GM19395 (cell line): ENCODE results near the gene CREG1.

Experiments
- ATAC-seq: cut with Tn5 transposase; IDR thresholded peaks from one replicate; pipeline ENCODE4 v1.9.1; 2021; ENCODE audit warnings: mild to moderate bottlenecking, moderate library complexity; ENCODE audit not compliant: unreplicated experiment

The CREG1 gene

DNA sequence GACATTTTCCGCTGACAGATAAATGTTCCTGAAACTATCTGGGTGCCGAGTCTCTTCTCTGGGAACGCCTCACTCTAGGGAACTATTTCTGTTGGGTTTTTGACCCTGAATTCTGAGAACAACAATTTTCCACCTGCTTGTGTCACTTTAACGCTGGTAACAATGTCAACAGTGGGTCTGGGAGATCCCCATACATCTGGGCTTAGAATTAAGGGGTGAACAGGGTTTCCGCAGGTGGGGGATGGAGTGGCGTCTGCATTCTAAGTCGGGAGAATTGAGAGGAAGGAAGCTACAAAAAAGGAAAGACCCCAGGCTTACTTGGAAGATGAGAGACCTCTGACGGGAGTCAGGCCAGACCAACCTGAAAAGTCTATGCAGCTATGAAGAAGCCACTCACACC is 44.0 kb downstream of the CREG1 start:
- ATAC-seq, result no peak

DNA sequence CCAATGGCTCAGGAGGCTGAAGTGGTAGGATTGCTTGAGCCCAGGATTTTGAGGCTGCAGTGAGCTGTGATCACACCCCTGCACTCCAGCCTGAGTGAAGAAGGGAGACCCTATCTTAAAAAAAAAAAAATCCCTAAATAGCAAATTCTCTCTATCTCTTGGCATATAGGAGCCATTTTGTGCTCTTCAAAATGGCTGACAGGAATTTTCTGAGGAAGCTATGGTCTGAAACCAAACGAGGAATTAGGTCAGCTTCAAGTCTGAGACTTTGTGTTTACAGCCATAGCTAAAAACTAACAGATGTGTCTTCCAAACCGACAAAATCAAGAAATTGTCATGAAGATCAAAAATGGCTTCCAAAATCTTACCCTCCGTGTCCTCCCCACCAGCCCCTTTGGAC is 45.8 kb downstream of the CREG1 start:
- no peak for ATAC-seq

DNA sequence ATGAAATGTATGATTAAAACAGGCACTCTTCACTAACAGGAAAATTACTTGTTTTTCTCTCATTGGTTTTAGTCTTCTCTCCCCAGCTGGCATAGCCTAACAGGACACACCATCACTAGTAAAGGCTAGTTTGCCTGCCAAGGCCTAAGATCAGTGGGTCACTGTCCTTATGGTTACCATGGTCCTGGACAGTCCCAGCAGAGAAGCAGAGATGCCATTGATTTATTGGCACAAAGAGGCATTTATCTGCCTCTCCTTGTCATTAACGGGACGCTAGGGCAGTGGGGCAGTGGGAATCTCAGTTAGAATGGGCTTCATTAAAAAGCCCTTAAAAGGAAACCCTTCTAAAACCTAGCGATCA is 49.1 kb downstream of the CREG1 start:
- no peak for ATAC-seq

DNA sequence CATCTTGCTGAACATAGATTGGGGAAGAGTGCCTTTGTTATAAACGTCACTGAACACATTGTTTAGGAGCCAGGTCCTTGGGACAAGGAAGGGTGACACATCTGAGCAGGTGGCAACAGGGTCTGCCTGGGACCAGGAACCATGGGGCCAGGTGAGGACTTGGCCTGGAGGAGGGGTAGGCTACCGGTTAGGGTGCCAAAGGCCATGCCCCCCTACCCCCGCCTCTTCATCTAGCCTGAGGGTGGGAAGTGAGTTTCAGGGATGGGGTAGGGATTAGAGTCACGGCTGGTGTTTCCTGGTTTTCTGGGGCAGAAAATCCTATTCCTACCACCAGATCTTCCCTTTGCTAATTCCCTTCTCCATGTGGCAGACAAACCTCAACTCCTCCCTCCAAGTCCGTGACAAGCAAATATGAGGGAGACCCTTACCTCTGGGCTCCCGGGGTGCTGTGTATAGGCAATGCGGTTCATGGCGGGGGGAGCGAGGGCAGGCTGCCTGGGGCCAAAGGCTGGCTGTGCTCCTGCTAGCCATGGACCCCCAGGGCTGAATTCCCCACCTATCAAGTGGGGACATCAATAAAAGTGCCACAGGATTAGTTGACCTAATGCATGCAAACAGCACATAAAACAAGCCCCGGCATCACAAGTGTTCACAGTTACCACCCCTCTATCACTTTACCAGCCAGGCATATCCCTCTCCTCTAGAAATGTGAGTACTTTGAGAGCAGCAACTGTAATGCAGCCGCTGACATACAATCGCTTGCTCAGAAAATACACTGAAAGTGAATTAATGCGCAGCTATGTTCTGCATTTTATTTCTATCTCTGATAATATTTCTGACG is 49.7 kb downstream of the CREG1 start:
- no peak for ATAC-seq

DNA sequence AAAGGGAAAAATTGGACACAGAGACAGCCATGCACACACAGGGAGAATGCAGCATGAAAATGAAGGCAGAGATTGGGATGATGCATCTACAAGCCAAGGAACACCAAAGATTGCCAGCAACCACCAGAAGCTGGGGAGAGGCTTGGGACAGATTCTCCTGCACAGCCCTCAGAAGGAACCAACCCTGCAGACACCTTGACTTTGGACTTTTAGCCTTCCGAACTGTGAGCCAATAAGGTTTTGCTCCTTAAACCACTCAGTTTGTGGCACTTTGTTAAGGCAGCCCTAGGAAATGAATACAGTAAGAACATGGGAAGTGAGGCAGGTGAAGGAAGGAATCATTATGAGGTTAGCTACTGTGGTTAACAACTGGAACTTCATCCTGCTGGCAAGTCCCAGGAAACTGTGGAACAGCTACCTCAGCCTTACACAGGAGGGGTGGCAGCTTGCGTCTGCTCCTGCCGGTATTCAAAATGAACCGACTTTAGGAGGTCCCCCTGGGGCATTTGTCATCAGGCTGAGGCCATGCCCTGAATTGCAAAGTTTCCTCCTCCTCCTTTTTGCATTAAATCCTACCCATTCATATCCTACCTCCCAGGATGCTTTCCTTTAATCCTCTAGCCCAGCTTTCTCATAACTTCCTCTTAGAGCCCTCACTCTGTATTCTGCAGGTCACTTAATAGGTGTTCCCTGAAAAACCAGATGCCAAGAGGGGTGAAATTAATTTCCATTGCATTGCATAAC is 50.7 kb downstream of the CREG1 start:
- no peak for ATAC-seq

DNA sequence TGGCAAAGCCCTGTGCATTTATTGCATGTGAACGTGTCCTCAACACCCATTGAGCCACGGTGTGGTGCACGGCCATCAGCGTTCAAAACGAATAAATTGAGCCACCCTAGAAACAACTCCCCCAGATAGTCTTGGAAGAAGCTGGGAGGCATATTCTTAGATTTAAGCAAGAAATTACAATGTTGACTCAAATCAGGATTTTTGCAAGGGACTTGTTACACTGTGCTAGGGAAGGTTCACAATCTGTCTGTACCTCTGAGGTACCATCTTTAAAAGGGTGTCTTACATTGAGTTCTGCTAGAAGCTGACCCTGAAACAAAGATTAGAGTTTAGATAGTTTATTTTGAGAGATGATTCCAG is 51.4 kb downstream of the CREG1 start:
- ATAC-seq, result no peak

DNA sequence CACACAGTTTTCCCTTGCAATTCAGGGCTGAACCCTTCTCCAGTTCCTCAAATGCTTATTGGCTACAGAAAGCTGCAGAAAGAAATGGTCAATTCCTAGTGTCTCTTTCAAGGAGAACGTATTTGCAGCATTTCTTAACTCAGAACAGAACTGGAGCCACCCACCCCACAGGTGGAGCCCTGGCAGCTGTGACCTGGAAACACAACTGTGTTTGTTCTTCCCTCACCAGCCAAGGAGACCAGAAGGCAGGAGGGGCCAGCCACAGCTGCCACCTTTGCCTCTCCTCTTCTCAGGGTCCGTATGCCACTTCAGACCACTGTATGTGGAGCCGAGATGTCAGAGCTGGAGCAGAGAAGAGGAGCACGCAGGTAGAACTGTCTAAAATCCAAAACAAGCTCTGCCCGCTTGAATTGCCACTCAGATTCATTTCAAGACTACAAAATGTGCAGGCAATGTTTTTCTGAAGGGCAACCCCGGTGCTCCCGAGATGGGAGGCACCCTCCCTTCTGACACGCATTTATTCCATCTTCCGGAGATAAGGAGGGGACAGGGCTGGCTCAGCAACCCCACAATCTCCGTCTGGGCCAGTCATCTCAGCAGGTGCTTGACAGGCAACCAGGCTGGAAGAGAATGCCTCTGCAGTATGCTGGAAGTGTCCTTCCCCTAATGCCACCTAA is 51.9 kb downstream of the CREG1 start:
- ATAC-seq, result no peak

DNA sequence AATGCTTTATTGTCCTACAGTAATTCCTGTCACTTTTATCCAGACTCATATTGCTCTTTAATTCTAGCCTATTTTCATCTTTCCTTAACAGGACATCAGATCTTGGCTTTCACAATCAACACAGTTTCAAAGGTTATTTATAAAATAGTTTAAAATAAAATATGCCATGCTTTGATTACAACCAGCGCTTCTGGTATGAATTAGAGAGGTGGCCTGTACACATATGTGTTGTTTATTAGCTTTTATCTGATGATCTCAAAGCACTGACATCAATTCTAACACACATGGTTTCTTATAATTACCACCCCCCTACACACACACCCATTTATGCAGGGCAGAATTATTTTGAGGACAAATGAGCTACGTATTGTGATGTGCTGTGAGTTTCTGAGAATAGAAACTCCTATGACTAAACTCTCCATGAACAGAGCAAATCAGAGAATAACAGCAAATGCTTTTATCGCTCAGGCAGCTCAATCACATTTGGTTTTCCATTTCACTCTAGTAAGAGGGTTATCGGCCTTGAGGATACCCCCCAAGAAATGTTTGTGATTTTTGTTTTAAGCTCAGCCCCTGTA is 53.2 kb downstream of the CREG1 start:
- ATAC-seq, result peak; percentile 48

DNA sequence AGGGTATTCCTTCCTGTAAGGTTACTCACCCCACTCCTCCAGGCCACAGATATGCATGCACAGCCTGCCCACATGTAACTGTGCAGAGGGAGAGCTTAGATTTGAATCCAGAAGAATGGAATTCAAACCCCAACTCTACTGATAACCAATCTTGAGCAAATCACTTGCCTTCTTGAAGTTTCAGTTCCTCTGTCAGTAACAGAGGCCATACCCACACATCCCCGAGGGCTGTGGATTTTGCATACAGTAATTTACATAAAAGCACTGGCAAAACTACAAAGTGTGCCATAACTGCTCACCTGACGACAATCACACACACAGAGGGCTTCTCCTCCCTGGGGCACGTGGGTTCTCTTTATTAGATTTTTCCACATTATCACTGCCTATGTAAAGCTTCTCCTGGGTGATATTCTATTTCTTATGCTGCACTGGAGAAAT is 53.9 kb downstream of the CREG1 start:
- peak; percentile 97 for ATAC-seq

DNA sequence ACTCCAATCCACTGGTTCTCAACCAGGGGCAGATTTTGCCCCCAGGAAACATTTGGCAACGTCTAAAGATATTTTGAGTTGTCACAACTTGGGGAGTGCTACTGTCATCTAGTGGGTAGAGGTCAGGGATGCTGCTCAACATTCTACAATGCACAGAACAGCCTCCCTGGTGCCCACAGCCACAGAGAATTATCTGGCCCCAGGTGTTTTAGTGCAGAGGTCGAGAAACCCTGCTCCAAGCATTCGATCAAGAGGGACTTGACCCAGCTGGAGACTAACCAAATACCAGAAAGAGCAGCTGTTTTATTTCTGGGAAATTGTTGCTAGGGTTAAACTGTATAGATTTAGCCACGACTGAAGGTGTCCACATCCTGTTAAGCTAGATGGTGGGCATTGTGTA is 54.5 kb downstream of the CREG1 start:
- ATAC-seq, result peak; percentile 23

DNA sequence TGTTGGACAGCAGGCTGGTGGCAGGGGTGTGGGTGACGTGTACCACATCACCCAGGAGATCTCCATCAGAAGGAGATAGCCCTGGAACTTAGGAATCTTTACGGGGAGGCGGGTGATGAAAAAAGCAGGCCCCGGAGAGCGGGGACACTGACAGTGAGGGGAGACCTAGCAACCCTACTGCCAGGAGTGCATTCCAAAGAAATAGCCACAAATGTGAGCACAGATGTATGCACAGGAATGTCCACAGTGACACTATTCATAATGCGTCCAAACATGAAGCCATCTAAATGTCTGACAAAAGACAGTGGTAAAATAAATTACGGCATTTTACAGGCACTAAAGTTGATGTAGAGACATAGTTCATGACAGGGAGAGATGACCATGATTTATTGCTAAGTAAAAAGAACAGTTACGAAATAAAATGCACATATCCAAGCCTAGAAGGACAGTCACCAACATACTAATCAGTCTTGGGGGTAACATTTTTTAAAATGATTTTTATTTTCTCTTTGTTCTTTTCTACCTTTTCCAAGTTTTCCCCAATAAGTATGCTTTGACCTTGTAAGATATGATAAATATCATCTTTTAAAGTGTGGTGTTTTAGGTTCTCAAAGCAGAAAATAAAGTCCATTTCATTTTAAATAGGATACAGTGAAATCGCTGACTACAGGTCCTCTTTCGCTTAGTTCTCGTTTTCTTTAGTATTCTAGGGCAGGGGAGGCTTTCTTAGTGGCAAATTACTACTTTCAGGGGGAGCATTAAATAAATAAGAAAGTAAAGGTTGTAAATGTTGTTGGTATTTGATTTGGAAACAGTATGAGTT is 56.6 kb downstream of the CREG1 start:
- ATAC-seq, result no peak

DNA sequence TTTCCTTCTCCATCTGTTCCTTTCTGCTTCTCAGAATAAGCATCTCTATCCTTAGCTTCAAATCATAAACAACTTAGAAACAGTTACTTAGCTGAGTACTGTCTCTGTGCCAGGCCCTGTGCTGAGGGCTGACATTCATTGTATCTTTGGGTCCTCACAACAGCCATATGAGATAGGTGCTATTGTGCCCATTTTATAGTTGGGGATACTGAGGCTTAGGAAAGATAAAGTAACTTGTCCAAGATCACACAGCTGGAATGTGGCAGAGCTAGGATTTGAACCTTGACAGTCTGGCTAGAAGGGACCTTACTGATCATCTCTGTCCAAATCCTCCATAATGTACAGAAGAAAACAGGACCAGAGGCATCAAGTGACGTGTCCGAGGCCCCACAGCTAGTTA is 60.2 kb downstream of the CREG1 start:
- ATAC-seq, result no peak

DNA sequence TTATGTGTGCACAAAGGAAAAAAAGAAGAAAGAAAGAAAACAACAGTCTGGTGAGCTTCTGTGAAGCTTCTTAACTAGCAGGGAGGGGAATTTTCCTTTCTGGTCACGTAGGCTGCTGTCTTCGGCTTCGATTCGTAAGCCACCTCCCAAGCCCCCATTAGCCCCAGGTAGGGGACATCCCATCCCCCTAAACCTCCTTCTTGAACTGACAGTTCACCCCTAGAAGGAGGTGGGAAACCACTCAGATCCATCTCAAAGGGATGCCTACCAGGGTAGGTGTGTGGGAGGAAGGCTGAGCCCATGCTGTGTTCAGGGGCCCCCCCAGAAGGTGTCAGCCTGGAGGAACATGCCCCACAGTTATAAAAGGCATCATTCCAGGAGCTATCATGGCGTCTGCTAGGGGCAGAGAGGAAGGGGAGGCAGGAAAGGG is 61.1 kb downstream of the CREG1 start:
- no peak for ATAC-seq

DNA sequence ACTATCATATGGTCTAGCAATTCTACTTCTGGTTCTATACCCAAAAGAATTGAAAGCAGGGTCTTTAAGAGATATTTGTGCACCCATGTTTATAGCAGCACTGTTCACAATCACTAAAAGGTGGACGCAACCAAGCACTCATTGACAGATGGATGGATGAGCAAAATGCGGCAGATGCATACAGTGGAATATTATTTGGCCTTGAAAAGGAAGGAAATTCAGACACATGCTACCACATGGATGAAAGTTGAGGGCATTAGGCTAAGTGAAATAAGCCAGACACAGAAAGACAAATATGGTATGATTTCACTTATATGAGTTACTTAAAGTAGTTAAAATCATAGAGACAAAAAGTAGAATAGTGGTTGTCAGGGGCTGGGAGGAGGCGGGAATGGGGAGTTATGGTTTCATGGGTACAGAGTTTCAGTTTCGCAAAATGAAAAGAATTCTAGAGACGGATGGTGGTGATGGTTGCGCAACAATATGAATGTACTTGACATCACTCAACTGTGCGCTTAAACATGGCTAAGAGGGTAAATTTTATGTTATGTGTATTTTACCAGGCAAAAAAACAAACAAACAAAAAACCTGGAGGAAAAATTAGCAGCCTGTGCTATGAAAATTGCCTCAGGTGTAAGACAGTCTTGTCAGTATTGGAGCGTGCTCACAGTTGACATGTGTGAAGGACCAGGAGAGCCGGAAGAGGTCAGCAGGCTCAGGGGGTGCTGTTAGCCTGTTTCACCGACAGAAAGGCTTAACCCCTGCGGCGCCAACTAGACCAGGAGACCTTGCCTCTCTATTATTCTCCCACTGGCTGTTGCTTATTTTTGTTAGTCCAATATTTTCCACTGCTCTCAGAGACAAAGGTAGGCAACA is 61.7 kb downstream of the CREG1 start:
- no peak for ATAC-seq
